Effector memory CD8-positive, alpha-beta T cell (primary cell): ENCODE data around the gene SEL1L.
A peak's percentile ranks its signal among the peaks of the same experiment; 100 is the strongest.
"Not testable (repeated sequence)": the region's sequence is repeated elsewhere in the genome, so short reads cannot be mapped to it uniquely, and the experiment has no call there.

Experiments
- ATAC-seq: fragments of 150-1000 bp; cut with Tn5 transposase; replicated peaks from 2 replicates; pipeline ENCODE4 v1.10.0; 2021; ENCODE audit warnings: mild to moderate bottlenecking, moderate library complexity
- DNase-seq, 3 experiments: peaks; one replicate each; pipeline ENCODE4 v3.0.0; 2021
- H3K27ac Mint-ChIP-seq, 2 donors: one replicate each; pipeline ENCODE4 v1.8.0; 2022; ENCODE audit warnings: mild to moderate bottlenecking in 2 of 2, mixed read lengths in 2 of 2, moderate library complexity in 2 of 2
- H3K27me3 Mint-ChIP-seq, 2 donors: one replicate each; pipeline ENCODE4 v1.8.0; 2022; ENCODE audit warnings: mixed read lengths in 2 of 2
- H3K36me3 Mint-ChIP-seq: one replicate; pipeline ENCODE4 v1.8.0; 2022; ENCODE audit warnings: mild to moderate bottlenecking, moderate library complexity, mixed read lengths; ENCODE audit not compliant: insufficient read depth
- H3K4me1 Mint-ChIP-seq, 2 donors: one replicate each; pipeline ENCODE4 v1.8.0; 2022; ENCODE audit warnings: low read depth in 2 of 2, mixed read lengths in 2 of 2
- H3K4me3 Mint-ChIP-seq, 2 donors: one replicate each; pipeline ENCODE4 v1.8.0; 2022; ENCODE audit warnings: mild to moderate bottlenecking in 2 of 2, mixed read lengths in 2 of 2, moderate library complexity in 2 of 2
- H3K9me3 Mint-ChIP-seq, 2 donors: one replicate each; pipeline ENCODE4 v1.8.0; 2022; ENCODE audit warnings: mixed read lengths in 2 of 2

SEL1L gene

DNA sequence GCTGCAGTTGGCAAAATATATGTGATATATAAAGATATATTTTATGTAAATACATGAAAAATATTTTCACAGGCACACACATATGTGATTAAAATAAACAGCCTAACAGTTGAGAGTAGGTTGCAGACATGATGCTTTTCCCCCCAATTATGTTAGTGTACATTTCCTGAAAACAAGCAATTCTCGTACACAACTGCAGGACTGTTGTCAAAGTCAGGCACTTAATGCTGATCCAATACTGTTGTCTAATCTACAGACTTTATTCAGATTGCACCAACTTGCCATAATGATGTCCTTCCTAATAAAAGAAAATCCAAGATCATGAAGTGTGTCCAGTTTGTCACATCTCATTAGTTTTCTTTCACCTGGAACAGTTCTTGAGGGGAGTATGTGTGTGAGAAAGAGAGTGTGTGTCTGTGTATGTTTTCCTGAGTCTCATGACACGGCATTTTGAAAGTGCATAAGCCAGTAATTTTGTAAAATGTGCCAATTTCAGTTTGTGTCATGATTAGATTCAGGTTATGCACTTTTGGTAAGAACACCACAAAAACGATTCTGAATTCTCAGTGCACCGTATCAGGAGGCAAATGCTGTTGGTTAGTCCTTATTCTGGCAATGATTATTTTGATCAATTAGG, 16.5 kb upstream of the SEL1L start:
- DNase-seq (no peak), ATAC-seq (no peak)
- no peaks in the 10 kb centered on the region for H3K36me3 Mint-ChIP-seq
- no peaks in the 10 kb centered on the region for H3K27me3 Mint-ChIP-seq
- peaks cover 0 to 3% of the 10 kb centered on the region in 2 donors for H3K4me1 Mint-ChIP-seq
- H3K9me3 Mint-ChIP-seq, result no peaks in the 10 kb centered on the region
- H3K4me3 Mint-ChIP-seq, result no peak overlapping the region
- H3K27ac Mint-ChIP-seq, result no peak overlapping the region

DNA sequence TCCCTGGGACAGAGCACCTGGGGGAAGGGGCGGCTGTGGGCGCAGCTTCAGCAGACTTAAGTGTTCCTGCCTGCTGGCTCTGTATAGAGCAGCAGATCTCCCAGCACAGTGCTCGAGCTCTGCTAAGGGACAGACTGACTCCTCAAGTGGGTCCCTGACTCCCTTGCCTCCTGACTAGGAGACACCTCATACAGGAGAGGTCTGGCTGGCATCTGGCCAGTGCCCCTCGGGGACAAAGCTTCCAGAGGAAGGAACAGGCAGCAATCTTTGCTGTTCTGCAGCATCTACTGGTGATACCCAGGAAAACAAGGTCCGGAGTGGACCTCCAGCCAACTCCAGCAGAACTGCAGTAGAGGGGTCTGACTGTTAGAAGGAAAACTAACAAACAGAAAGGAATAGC, 7.6 kb upstream of the SEL1L start:
- H3K36me3 Mint-ChIP-seq, H3K27ac Mint-ChIP-seq, DNase-seq, H3K9me3 Mint-ChIP-seq, H3K4me3 Mint-ChIP-seq, ATAC-seq, H3K4me1 Mint-ChIP-seq: not testable (repeated sequence)
- H3K27me3 Mint-ChIP-seq, result peaks cover 45 to 66% of the 10 kb centered on the region in 2 donors

DNA sequence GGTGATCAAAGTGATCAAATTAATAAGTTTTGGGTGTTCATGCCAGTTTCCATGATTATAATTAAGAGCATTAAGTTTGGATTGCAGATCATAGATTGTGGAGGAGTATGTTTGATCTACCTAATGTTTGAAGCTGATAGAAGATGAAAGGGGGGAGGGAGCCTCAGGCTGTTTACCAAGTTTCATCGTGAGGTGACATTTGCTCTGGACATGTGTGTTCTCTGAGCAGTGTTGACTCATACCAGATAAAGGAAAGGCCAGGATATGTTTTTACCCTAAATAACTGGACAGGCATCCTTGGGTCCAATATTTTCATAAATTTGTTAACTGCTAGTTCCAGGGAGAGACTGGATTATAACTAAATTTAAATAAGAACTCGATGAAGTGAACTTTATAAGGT, 3.5 kb upstream of the SEL1L start:
- H3K9me3 Mint-ChIP-seq, result peaks cover 0 to 3% of the 10 kb centered on the region in 2 donors
- no peak overlapping the region for H3K4me3 Mint-ChIP-seq
- ATAC-seq (no peak), DNase-seq (no peak)
- peaks cover 10 to 13% of the 10 kb centered on the region in 2 donors for H3K4me1 Mint-ChIP-seq
- no peak overlapping the region for H3K27ac Mint-ChIP-seq
- peaks cover 6% of the 10 kb centered on the region for H3K36me3 Mint-ChIP-seq
- H3K27me3 Mint-ChIP-seq, result peaks cover 26 to 37% of the 10 kb centered on the region in 2 donors

DNA sequence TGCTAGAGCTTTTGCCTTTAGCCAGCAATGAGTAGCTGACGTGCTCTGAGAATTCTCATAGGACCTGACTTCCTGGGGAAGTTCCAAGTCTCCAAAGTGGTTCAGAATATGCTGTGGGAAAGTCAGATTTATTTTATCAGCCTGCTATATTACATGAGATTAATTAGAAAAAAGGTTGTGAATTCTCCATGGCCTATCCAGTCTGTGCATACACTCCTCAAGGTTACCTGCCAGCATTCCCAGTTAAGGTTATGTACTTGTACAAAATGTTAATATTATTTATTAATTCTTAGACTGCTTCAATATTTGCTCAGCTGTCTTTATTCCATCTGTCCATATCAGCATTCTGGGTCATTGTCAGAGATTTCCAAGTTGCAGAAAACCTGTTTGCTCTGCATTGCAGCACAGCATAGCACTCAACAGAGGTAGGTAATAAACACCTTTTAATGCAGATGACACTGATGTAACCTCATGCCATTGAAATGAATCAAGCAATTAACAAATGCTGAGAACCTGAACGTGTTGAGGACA, 2.7 kb upstream of the SEL1L start:
- H3K27me3 Mint-ChIP-seq, result peaks cover 18 to 29% of the 10 kb centered on the region in 2 donors
- H3K36me3 Mint-ChIP-seq, result peaks cover 6% of the 10 kb centered on the region
- no peak overlapping the region for H3K27ac Mint-ChIP-seq
- peaks cover 0 to 3% of the 10 kb centered on the region in 2 donors for H3K9me3 Mint-ChIP-seq
- no peak for ATAC-seq
- no peak overlapping the region for H3K4me3 Mint-ChIP-seq
- DNase-seq, result no peak
- H3K4me1 Mint-ChIP-seq, result peaks cover 13 to 19% of the 10 kb centered on the region in 2 donors

DNA sequence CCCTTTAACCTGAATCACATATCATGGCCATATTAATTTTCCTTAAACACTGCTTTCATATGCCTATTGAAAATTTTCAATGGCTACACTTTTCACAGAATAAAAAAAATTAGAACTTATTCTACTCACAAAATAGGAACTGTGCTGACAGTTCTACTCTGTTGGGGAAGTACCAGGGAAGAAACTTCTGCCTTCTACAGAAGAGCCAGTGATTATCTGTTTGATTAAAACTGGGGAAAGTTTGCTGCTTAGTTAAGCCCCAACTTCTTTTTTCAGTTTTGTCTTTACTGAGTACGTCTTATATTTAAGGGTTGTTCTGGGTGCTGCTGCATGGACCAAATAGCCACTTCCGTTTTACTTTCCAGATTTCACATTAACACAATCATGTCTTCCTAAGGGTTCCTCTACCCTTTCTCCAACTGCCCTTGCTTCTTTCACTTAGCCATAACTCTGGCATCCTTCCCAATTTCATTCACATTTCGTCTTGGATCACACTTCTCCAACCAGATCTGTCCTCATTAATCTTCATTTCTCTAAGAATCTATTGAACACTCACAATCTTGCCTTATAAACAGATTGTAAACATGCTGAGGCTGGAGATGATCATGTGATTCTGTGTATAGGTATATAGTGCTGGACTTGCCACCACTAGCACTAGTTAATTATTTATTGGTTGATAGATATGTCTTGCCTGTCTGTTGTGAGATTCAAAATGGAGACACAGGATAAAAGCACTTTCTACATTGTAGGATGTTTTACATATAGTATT, 1.9 kb upstream of the SEL1L start:
- Mint-ChIP-seq H3K36me3 (peaks cover 6% of the 10 kb centered on the region), H3K4me3 (no peak overlapping the region), H3K9me3 (peaks cover 0 to 3% of the 10 kb centered on the region in 2 donors), H3K27ac (peak overlapping the region; percentile 1 to 62), H3K4me1 (peaks cover 13 to 26% of the 10 kb centered on the region in 2 donors), H3K27me3 (peaks cover 15 to 22% of the 10 kb centered on the region in 2 donors)
- no peak for DNase-seq
- no peak for ATAC-seq

DNA sequence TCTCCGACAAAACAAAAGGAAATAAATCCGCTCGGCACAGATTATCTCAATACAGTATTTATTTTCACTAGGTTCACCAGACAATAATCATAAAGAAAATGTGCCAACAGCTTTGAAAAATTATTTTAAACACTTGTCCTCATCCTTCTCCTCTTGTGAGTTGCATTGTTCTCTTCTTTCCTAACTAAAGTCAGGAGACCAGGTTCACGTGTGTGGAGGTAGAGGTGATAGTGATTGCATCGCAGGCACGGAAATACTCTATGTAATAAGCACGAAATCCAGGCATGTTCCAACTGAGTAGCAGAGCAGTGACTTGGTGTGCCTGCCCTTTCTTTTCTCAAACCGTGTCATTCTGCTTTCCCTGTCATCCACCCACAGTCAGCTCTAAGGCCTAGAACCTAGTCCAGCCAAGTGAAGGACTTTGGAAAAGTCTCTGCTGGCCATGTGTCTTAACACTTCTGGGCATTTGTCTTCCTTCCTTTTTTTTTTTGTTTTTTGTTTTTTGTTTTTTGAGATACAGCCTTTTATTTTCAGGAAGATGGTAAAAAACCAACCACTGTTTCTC, 939 bp upstream of the SEL1L start:
- no peak for ATAC-seq
- H3K9me3 Mint-ChIP-seq, result peaks cover 0 to 3% of the 10 kb centered on the region in 2 donors
- H3K36me3 Mint-ChIP-seq, result peaks cover 6% of the 10 kb centered on the region
- no peak for DNase-seq
- peaks cover 18 to 33% of the 10 kb centered on the region in 2 donors for H3K4me1 Mint-ChIP-seq
- H3K27me3 Mint-ChIP-seq, result peaks cover 9 to 12% of the 10 kb centered on the region in 2 donors
- H3K4me3 Mint-ChIP-seq, result peak overlapping the region in 1 of 2 donors; percentile 84
- H3K27ac Mint-ChIP-seq, result peak overlapping the region; percentile 1 to 62

DNA sequence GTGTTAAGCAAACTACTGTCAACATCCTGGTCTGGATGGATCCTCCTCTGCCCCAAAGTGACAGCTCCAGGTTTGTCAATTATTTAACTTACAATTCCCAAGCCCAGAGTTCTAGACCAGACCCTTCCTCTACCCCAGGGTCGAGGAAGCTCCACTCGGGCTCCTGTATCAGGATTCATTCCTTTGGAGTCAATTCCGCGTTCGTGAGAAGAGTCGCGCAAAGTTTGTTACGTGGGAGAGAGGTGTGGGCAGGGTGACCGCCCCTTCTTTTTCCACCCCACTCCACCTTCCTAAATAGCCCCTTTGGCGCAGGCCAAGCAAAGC, 479 bp downstream of the SEL1L start:
- Mint-ChIP-seq H3K27ac (peak overlapping the region; percentile 62 to 95), H3K27me3 (peaks cover 0 to 6% of the 10 kb centered on the region in 2 donors), H3K4me1 (peaks cover 25 to 45% of the 10 kb centered on the region in 2 donors), H3K36me3 (peaks cover 6% of the 10 kb centered on the region), H3K9me3 (peaks cover 0 to 3% of the 10 kb centered on the region in 2 donors), H3K4me3 (peak overlapping the region; percentile 78 to 84)
- DNase-seq (peak in 2 of 3 experiments; percentile 1 to 10), ATAC-seq (no peak)

DNA sequence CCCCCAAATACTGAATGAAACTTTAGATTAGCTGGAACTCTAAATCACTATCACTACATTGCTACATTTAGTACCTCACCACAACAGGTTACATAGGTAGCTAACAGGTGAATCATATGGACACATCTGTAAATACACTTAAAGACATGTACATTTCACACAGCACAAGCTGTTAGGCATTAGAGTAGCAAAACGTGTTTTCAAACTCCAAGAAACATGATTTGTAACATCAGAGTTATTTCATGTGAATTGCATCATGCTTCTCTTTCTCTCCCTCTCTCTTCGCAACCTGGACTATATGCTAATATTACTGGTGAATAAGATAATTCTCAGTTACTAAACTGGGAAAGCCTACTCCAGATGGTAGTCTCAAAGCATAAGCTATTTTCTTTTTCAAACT, 4.3 kb downstream of the SEL1L start:
- Mint-ChIP-seq H3K27me3 (no peaks in the 10 kb centered on the region), H3K36me3 (peaks cover 33% of the 10 kb centered on the region), H3K4me3 (no peak overlapping the region), H3K4me1 (peaks cover 27 to 63% of the 10 kb centered on the region in 2 donors), H3K27ac (peak overlapping the region in 1 of 2 donors; percentile 65), H3K9me3 (no peaks in the 10 kb centered on the region)
- DNase-seq, result no peak
- ATAC-seq, result no peak

DNA sequence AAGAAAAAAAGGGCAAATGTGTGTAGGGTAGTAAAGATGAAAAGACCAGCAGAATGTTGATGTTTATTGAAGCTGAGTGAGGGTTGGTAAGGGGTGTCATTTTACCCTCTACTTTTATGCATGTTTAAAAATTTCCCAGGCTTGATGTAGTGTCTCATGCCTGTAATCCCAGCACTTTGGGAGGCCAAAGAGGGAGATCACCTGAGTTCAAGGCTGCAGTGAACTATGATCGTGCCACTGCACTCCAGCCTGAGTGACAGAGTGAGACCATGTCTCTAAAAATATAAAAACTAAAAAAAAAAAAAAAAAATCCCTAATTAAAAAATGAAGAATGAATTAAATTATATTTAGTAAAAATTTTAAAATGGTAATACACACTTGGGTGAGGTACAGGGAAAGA, 8.5 kb downstream of the SEL1L start:
- Mint-ChIP-seq H3K4me3 (no peak overlapping the region), H3K27me3 (no peaks in the 10 kb centered on the region), H3K36me3 (peaks cover 52% of the 10 kb centered on the region), H3K9me3 (no peaks in the 10 kb centered on the region), H3K27ac (peak overlapping the region in 1 of 2 donors; percentile 56), H3K4me1 (peaks cover 25 to 55% of the 10 kb centered on the region in 2 donors)
- DNase-seq (no peak), ATAC-seq (no peak)

DNA sequence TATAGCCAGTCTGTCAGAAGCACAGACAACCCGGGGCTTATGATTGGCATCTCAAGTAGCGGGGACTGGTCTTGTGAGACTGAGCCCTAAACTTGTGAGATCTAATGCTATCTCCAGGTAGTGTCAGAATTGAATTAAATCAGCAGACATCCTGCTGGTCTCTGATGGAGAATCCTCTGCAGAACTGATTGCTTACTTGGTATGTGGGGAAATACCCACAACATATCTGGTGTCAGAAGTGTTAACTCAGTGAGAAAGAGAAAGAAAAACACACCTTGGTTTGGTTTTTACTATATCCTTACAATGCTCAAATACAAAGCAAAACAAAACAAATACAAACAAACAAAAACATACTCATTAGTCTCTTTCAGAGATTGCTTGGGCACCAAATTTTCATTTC, 10.0 kb downstream of the SEL1L start:
- Mint-ChIP-seq H3K27me3 (no peaks in the 10 kb centered on the region), H3K27ac (peak overlapping the region in 1 of 2 donors; percentile 56), H3K9me3 (no peaks in the 10 kb centered on the region), H3K4me1 (peaks cover 28 to 54% of the 10 kb centered on the region in 2 donors), H3K36me3 (peaks cover 62% of the 10 kb centered on the region), H3K4me3 (no peak overlapping the region)
- DNase-seq, result no peak
- peak; percentile 53 for ATAC-seq

DNA sequence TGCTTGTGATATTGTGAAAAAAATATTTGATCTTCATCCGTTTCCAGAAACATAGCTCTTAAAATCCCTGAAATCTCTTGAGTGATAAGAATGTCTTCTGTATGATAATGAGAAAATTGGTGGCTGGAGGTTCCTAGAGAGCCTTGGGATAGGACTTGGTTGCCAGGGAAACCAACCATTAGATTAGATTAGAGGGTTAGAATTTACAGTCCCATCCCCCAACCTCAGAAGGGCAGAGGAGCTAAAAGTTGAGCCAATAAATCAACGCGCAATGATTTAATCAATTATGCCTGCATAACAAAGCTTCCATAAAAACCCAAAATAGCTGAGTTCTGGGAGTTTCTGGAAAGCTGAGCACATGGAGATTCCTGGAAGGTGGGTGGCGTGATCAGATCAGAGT, 10.6 kb downstream of the SEL1L start:
- Mint-ChIP-seq H3K27ac (peak overlapping the region in 1 of 2 donors; percentile 35), H3K4me1 (peaks cover 25 to 48% of the 10 kb centered on the region in 2 donors), H3K4me3 (no peak overlapping the region), H3K36me3 (peaks cover 68% of the 10 kb centered on the region), H3K27me3 (no peaks in the 10 kb centered on the region), H3K9me3 (no peaks in the 10 kb centered on the region)
- DNase-seq (no peak), ATAC-seq (no peak)

DNA sequence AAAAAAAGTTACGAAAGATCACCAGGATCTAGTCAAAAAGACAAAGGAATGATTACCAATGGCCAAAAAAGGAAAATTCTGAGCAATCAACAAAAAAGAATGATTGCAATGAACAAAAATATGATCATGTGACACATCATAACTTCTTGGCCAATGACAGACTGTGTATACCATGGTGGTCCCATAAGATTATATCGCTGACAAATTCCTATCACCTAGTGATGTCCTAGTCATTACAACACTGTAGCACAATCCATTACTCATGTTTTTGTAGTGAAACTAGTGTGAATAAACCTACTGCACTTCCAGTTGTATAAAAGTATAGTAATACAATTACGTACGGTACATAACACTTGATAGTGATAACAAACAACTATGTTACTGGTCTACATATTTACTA, 12.3 kb downstream of the SEL1L start:
- H3K27me3 Mint-ChIP-seq, result no peaks in the 10 kb centered on the region
- no peaks in the 10 kb centered on the region for H3K9me3 Mint-ChIP-seq
- peak overlapping the region; percentile 35 to 42 for H3K27ac Mint-ChIP-seq
- H3K4me1 Mint-ChIP-seq, result peaks cover 19 to 36% of the 10 kb centered on the region in 2 donors
- no peak for DNase-seq
- no peak for ATAC-seq
- H3K4me3 Mint-ChIP-seq, result no peak overlapping the region
- H3K36me3 Mint-ChIP-seq, result peaks cover 71% of the 10 kb centered on the region

DNA sequence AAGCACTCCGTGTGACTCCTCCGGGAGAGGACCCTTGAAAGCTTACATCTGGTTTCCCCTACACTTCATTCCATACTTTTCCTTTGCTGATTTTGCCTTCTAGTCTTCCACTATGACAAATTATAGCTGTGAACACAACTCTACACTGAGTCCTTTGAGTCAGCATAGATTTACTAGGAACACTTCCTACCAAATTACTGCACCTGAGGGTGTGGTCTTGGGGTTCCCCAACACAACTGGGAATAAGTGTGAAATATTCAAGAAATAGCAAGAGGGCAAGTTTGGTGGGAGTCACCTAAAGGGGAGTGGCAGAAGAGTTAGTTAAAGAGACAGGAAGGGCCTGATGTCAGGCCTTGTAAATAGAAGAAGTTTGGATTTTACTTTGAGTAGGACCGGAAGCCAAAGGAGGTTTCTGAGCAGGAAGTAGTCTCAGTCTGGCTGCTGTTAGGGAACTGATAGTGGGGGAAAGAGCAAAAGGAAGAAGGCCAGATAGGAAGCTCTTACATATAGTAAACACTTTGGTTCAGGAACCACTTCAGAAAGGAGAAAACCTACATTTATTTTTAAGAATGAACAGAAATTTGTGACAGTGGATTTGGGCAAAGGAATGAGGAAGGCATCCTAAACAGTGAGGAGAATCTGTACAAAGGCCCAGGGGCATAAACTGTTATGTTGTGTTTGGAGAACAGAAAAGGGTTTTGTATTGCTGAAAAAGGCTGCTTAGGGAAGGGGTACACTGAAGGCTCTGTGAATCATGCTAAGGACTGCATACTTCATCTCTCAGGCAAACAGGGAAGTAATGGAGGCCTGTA, 14.2 kb downstream of the SEL1L start:
- ATAC-seq (peak; percentile 65), DNase-seq (no peak)
- Mint-ChIP-seq H3K36me3 (peaks cover 52% of the 10 kb centered on the region), H3K4me3 (peak overlapping the region; percentile 1 to 45), H3K27me3 (no peaks in the 10 kb centered on the region), H3K9me3 (no peaks in the 10 kb centered on the region), H3K27ac (peak overlapping the region; percentile 56 to 86), H3K4me1 (peaks cover 20 to 36% of the 10 kb centered on the region in 2 donors)
